ENCODE measurements around the gene BMERB1.

DNA sequence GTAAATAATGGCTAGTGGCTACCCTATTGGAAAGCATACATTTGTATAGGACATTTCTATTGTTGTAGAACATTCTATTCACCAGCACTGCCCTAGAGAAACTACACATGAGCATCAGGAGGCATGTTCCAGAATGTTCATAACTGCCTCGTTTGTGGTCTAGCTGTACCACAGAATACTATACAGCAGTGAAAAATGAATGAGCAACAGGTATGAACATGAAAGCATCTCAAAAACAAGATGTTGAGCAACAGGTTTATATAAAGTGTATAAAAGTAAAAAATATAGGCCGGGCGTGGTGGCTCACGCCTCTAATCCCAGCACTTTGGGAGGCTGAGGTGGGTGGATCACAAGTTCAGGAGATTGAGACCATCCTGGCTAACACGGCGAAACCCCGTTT is 91.7 kb downstream of the BMERB1 start:
- TF ChIP-seq EZH2phosphoT487 (IDR thresholded peaks at IDR 0.05; ENCODE audit: borderline replicate concordance, low read length) = no peak
- TF ChIP-seq, protein P1, sequence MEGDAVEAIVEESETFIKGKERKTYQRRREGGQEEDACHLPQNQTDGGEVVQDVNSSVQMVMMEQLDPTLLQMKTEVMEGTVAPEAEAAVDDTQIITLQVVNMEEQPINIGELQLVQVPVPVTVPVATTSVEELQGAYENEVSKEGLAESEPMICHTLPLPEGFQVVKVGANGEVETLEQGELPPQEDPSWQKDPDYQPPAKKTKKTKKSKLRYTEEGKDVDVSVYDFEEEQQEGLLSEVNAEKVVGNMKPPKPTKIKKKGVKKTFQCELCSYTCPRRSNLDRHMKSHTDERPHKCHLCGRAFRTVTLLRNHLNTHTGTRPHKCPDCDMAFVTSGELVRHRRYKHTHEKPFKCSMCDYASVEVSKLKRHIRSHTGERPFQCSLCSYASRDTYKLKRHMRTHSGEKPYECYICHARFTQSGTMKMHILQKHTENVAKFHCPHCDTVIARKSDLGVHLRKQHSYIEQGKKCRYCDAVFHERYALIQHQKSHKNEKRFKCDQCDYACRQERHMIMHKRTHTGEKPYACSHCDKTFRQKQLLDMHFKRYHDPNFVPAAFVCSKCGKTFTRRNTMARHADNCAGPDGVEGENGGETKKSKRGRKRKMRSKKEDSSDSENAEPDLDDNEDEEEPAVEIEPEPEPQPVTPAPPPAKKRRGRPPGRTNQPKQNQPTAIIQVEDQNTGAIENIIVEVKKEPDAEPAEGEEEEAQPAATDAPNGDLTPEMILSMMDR (conservative IDR thresholded peaks at IDR 0.05; ENCODE audit: low read depth, low read length) = no peak
